HUES48 (cell line): ENCODE data around the gene DCUN1D1.
A peak's percentile ranks its signal among the peaks of the same experiment; 100 is the strongest.

Source experiments
- H3K27ac ChIP-seq: one replicate; pipeline ENCODE4 v1.7.0; 2013; ENCODE audit warnings: low read depth, low read length, inconsistent platforms
- H3K27me3 ChIP-seq: 2 replicates; pipeline ENCODE4 v1.6.1; 2013; ENCODE audit warnings: mild to moderate bottlenecking, low read length; ENCODE audit not compliant: control insufficient read depth, insufficient read depth
- H3K36me3 ChIP-seq: 2 replicates; pipeline ENCODE4 v1.6.1; 2013; ENCODE audit warnings: low read length; ENCODE audit not compliant: control insufficient read depth, insufficient read depth
- H3K4me1 ChIP-seq: 2 replicates; pipeline ENCODE4 v1.6.1; 2013; ENCODE audit warnings: mild to moderate bottlenecking, low read length; ENCODE audit not compliant: control insufficient read depth, insufficient read depth
- H3K4me3 ChIP-seq: 2 replicates; pipeline ENCODE4 v1.5.1; 2013; ENCODE audit warnings: mild to moderate bottlenecking, low read depth, low read length
- H3K9ac ChIP-seq: 2 replicates; pipeline ENCODE4 v1.6.1; 2013; ENCODE audit warnings: mild to moderate bottlenecking, low read depth, low read length, moderate library complexity
- H3K9me3 ChIP-seq: 2 replicates; pipeline ENCODE4 v1.6.1; 2013; ENCODE audit warnings: low read length; ENCODE audit not compliant: control insufficient read depth, insufficient read depth

The DCUN1D1 gene

DNA sequence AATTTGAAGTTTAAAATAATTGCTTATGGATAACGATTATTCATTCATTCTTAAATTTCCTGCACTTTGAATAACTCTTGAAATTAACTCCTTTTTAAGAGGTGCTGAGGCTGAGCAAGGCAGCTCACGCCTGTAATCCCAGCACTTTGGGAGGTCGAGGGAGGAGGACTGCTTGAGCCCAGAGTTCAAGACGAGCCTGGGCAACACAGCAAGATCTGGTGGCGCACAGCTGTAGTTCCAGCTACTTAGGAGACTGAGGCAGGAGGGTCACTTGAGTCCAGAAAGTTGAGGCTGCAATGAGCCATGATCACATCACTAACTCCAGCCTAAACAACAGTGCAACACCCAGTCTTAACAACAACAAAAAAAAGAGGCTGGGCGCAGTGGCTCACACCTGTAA, 8.0 kb downstream of the DCUN1D1 start:
- peaks cover 30% of the 10 kb centered on the region; the same call in 1 of the 2 replicates for H3K4me1 ChIP-seq
- no peak overlapping the region for H3K9ac ChIP-seq
- no peaks in the 10 kb centered on the region; the same call in 1 of the 2 replicates for H3K36me3 ChIP-seq
- H3K27me3 ChIP-seq, result no peaks in the 10 kb centered on the region
- H3K27ac ChIP-seq, result no peak overlapping the region
- H3K9me3 ChIP-seq, result no peaks in the 10 kb centered on the region
- no peak overlapping the region for H3K4me3 ChIP-seq

DNA sequence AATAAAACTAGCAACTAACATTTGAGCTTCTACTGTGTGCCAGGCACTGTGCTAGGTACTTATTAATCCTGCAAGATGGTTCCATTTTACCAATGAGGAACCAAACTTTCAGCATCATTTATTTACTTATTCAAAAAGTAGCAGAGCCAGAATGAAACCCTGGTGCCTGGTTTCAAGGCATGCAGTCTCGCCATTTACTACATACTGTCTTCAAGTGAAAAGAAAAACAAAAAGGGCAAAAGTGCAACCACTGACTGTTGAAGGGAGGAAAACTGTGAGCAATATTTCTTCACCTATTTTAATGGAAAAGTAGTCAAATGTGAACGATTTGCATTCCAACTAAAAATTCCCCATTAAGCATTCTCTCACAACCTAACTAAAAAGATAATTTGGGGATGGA, 8.7 kb downstream of the DCUN1D1 start:
- H3K4me1 ChIP-seq, result peaks cover 27% of the 10 kb centered on the region; the same call in 1 of the 2 replicates
- no peak overlapping the region for H3K27ac ChIP-seq
- H3K36me3 ChIP-seq, result no peaks in the 10 kb centered on the region; the same call in 1 of the 2 replicates
- H3K9me3 ChIP-seq, result no peaks in the 10 kb centered on the region
- no peak overlapping the region for H3K4me3 ChIP-seq
- H3K27me3 ChIP-seq, result no peaks in the 10 kb centered on the region
- no peak overlapping the region for H3K9ac ChIP-seq

DNA sequence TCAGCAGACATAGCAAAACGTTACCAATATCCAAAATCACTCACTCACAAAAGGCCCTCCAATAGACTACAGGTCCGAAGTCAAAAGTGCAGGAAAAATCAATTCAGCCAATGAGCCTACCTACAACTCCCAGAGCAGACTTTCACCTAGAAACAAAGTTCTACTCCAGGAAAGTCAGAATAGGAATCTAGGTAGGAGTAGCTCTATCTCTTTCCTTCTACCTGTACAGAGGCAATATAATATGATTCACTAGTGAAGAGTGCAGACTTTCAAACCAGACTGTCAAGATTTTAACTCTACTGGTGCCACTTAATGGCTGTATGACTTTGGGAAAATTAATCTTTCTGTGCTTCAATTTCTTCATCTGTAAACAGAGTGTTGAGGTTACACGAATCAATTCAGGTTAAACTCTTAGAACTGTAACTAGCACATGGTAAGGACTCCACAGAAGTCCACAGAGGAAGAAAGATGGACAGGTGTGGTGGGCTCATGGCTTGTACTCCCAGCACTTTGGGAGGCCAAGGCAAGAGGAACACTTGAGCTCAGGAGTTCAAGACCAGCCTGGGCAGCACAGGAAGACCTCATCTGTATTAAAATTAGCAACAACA, 9.4 kb downstream of the DCUN1D1 start:
- Histone ChIP-seq H3K9me3 (no peaks in the 10 kb centered on the region), H3K27ac (no peak overlapping the region), H3K9ac (no peak overlapping the region), H3K36me3 (no peaks in the 10 kb centered on the region; the same call in 1 of the 2 replicates), H3K27me3 (no peaks in the 10 kb centered on the region), H3K4me3 (no peak overlapping the region), H3K4me1 (peaks cover 27% of the 10 kb centered on the region)

DNA sequence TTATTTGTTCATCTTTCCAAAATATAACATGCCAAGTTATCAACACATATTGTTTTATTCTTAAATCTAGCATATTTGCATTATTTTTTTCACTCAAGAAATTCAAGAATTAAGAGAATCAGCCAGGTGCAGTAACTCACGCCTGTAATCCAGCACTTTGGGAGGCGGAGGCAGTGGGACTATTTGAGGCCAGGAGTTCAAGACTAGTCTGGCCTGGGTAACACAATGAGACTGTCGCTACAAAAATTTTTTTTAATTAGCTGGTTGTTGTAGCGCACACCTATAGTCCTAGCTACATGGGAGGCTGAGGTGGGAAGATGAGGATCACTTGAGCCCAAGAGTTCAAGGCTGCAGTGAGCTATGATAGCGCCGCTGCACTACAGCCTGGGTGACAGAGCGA, 10.5 kb downstream of the DCUN1D1 start:
- Histone ChIP-seq H3K4me1 (peaks cover 22% of the 10 kb centered on the region), H3K36me3 (no peaks in the 10 kb centered on the region; the same call in 1 of the 2 replicates), H3K4me3 (no peak overlapping the region), H3K27ac (no peak overlapping the region), H3K9me3 (no peaks in the 10 kb centered on the region), H3K9ac (no peak overlapping the region), H3K27me3 (no peaks in the 10 kb centered on the region)

DNA sequence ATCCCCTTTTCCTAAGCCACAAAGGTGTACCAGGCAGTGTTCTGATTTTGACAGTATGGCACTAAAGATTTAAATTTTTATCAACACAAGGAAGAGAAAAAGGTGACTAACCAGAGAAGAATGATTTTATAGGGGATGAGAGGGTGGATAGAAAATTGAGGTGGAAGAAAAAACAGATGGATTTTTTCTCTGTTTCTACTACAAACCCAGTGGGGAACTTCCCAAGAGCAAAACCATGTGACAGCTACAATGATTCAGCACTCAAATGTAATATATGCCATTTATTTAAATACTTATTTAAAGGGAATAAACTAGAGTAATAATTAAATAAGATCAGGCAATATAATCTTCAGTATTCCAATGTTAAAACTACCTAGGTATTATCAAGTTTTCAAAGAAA, 11.1 kb downstream of the DCUN1D1 start:
- Histone ChIP-seq H3K4me1 (peaks cover 17% of the 10 kb centered on the region), H3K27me3 (no peaks in the 10 kb centered on the region), H3K9ac (no peak overlapping the region; the same call in 1 of the 2 replicates), H3K9me3 (no peaks in the 10 kb centered on the region), H3K4me3 (no peak overlapping the region), H3K36me3 (no peaks in the 10 kb centered on the region; the same call in 1 of the 2 replicates), H3K27ac (no peak overlapping the region)

DNA sequence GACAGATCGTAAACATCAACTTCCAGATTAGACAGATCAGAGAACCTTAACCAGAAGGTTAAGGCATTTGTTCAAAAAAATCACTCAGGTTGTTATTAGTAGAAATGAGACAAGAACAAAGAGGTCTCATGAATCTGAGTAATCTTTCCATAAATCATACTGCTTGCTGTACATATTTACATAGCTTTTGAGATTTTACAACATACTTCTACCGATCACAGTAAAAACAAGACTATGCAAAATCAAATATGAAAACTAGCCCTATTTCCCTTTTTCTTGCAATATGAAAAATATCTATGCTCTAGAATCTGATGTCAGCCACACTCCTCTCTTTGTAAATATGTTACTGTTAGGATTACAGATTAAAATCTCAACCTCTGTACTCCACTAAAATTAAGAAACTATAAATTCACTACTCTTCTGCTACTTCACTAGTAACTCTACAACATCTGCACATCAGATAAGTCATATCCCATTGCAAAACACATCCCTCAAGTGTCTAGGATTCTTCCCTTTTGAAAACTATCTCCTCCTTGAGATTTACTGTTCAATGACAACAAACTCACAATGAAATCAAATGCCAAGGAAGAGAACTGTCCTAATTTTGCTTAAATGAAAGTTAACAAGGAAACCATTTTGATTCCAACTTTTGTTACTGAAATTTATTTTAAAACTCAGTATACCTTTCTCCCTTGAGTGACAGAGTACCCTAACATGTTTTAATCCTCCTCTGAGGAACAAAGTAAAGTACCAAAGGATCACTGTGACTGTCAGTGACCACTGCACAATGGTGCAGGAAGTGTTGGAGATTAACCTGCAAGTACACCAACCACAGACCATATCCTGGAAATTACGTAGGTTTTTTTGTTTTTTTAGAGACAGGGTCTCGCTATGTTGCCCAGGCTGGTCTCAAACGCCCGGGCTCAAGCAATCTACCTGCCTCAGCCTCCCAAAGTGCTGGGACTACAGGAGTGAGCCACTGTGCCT, 12.8 kb downstream of the DCUN1D1 start:
- no peak overlapping the region for H3K9ac ChIP-seq
- peaks cover 8% of the 10 kb centered on the region for H3K36me3 ChIP-seq
- no peaks in the 10 kb centered on the region for H3K27me3 ChIP-seq
- no peaks in the 10 kb centered on the region for H3K9me3 ChIP-seq
- no peak overlapping the region for H3K4me3 ChIP-seq
- no peak overlapping the region for H3K27ac ChIP-seq
- peaks cover 17% of the 10 kb centered on the region for H3K4me1 ChIP-seq

DNA sequence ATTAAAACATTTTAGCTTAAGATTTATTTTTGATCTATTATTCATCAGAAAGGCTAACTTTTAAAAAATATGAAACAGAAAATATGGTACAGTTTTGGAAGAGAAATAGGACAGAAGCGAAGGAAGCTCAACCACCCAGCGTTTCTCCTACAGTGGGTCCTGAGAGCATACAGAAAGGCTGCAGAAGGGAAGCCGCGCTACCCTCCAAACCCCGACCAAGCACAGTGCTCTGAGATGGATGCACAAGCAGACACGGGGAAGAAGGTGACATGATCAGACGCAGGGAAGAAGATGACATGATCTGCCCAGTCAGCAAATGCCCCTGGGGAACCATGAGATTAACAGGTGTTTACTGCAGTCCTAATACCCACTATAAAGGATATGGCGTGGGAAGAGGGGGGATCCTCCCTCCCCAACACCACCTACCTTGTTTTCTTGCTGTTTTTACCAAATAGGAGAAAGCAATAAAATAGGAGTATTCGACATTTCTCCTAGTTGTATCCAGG, 14.4 kb downstream of the DCUN1D1 start:
- Histone ChIP-seq H3K9ac (no peak overlapping the region), H3K9me3 (no peaks in the 10 kb centered on the region), H3K36me3 (peaks cover 19% of the 10 kb centered on the region), H3K4me1 (peaks cover 16% of the 10 kb centered on the region), H3K27ac (no peak overlapping the region), H3K4me3 (no peak overlapping the region), H3K27me3 (no peaks in the 10 kb centered on the region)

DNA sequence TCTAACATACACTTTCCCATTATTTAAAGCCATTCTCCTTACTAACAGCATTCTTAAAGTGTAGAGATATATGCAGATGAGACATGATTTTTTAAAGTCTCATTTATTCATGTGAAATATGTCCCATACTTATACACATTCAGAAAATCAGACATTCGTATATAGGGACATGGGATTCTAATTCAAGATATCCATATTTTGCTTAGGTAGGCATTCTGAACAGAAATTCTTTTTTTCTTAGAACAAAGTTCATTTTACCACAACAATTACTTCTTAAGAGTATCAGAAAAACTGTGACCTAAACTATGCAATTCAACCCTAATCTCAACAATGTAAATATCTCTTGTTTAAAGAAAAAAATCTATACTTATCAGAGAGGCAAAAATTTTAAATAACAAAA, 16.2 kb downstream of the DCUN1D1 start:
- no peak overlapping the region for H3K4me3 ChIP-seq
- no peak overlapping the region for H3K27ac ChIP-seq
- H3K4me1 ChIP-seq, result peaks cover 19% of the 10 kb centered on the region
- H3K36me3 ChIP-seq, result peaks cover 30% of the 10 kb centered on the region
- no peaks in the 10 kb centered on the region for H3K27me3 ChIP-seq
- no peaks in the 10 kb centered on the region for H3K9me3 ChIP-seq
- H3K9ac ChIP-seq, result no peak overlapping the region

DNA sequence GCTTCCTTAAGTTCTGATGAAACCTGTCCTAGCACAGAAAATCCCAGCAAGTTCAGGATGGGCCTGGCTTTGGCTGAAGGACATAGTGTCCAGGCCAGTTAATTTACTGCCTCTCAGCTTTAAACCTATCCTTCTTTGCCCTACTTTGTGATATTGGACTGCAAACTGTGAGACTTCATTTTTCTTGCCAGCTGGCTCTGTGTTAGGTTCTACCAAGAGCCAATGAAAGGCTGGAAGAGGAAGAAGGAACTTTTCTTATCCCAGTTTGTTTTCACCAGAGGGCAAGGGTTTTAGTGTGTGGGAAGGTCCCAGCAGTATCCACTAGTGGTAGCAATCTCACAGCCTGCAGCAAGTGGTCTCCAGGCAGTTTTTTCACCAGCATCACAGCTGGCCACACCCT, 18.2 kb downstream of the DCUN1D1 start:
- peaks cover 38% of the 10 kb centered on the region for H3K36me3 ChIP-seq
- H3K9me3 ChIP-seq, result no peaks in the 10 kb centered on the region
- H3K27me3 ChIP-seq, result no peaks in the 10 kb centered on the region
- peaks cover 15% of the 10 kb centered on the region for H3K4me1 ChIP-seq
- no peak overlapping the region for H3K9ac ChIP-seq
- H3K4me3 ChIP-seq, result no peak overlapping the region
- H3K27ac ChIP-seq, result no peak overlapping the region

DNA sequence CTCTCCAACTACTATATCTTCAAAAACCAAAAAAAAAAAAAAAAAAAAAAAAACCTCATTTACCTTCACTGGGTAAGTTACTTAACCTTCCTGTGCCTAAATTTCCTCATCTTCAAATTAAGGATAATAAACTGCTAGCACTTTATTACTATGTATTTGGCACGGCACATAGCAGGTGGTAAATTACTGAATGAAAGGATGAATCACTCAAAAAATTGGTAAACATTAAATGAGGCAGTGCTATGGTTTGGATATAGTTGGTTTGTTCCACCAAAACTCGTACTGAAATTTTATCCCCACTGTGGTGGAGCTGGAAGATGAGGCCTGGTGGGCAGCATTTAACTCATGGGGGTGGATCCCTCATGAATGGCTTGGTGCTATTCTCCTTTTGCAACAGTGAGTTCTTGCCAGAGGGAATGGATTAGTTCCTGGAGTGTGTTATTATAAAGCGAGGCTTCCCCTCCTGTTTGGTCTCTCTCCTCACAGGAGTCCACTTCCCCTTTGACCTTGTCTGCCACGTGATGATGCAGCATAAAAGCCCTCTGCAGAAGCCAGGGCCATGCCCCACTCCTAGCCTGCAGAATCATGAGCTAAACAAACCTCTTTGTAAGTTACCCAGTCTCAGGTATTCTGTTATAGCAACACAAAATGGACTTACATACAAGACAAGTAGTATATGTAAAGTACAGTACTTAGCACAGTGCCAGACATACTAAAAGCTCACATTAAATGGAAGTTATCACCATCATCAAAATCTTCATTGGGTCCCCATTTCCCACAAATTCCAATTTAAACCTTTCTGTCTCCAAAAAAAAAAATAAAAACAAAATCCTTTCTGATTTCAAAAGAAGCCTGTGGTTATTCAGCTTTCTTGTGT, 20.6 kb downstream of the DCUN1D1 start:
- Histone ChIP-seq H3K4me3 (no peak overlapping the region), H3K9me3 (no peaks in the 10 kb centered on the region), H3K36me3 (peaks cover 52% of the 10 kb centered on the region), H3K27ac (peak overlapping the region; percentile 56), H3K4me1 (peaks cover 15% of the 10 kb centered on the region), H3K27me3 (no peaks in the 10 kb centered on the region), H3K9ac (no peak overlapping the region)
